ENCODE measurements around the gene NAIF1.
"Not testable (repeated sequence)": the region's sequence is repeated elsewhere in the genome, so short reads cannot be mapped to it uniquely, and the experiment has no call there.

- not testable (repeated sequence) for TF ChIP-seq CTCF (IDR thresholded peaks at IDR 0.05); POLR2A (IDR thresholded peaks at IDR 0.05); POLR2AphosphoS5 (IDR thresholded peaks at IDR 0.05; ENCODE audit: insufficient read depth in 1 of 2, low read depth in 1 of 2)
Measured at GRCh38 chr9:128071475-128071874, 4.4 kb upstream of the NAIF1 start.

Measured in vagina (tissue), 2 donors.